Adrenal gland (tissue), 12 donors: ENCODE results near the gene BPGM. TPM values are rescaled to one million over a fixed set of nuclear protein-coding genes. Genes with fewer than 3 reads are reported as not detected.

Experiments
- DNase-seq, 7 donors: peaks; one replicate each; pipeline ENCODE4 v3.0.0-alpha.2; 2019 to 2020
- H3K27ac ChIP-seq, 5 donors: fragments of 200-600 bp; sonication (generic) in 4 of 5; 1 replicate in 3 of 5; 2 replicates in 2 of 5; pipeline versions ENCODE4 v1.5.1 to v1.8.0; 2016 to 2020; ENCODE audit warnings: mild to moderate bottlenecking in 1 of 5
- H3K27me3 ChIP-seq: fragments of 200-600 bp; 2 replicates; pipeline ENCODE4 v1.8.0; 2021
- H3K36me3 ChIP-seq, 2 donors: fragments of 200-600 bp; replicated peaks in 1 of 2; 1 replicate in 1 of 2; 2 replicates in 1 of 2; pipeline versions ENCODE4 v1.5.1 to v1.8.0; 2018 to 2022
- H3K4me1 ChIP-seq, 2 donors: fragments of 200-600 bp; replicated peaks in 1 of 2; 1 replicate in 1 of 2; 2 replicates in 1 of 2; pipeline versions ENCODE4 v1.5.1 to v1.8.0; 2018 to 2021
- H3K4me3 ChIP-seq, 4 donors: fragments of 200-600 bp; sonication (generic) in 3 of 4; one replicate each; pipeline ENCODE4 v1.5.1; 2016 to 2018
- H3K9me3 ChIP-seq, 3 donors: fragments of 200-600 bp; sonication (generic) in 1 of 3; replicated peaks in 1 of 3; 1 replicate in 2 of 3; 2 replicates in 1 of 3; pipeline versions ENCODE4 v1.5.1 to v1.8.0; 2016 to 2021
- CTCF ChIP-seq, 6 experiments: fragments of 450-650 bp in 4 of 6; fragments of 200-600 bp in 2 of 6; sonication (generic) in 1 of 6; IDR thresholded peaks; 1 replicate in 5 of 6; 2 replicates in 1 of 6; pipeline versions ENCODE4 v1.5.1 to v1.8.0; 2016 to 2021; ENCODE audit warnings: antibody characterized with exemption in 6 of 6, mild to moderate bottlenecking in 2 of 6, moderate library complexity in 1 of 6
- POLR2A ChIP-seq, 2 donors: fragments of 450-650 bp; IDR thresholded peaks; one replicate each; pipeline ENCODE4 v1.6.1; 2017; ENCODE audit warnings: antibody characterized with exemption in 2 of 2, mild to moderate bottlenecking in 2 of 2, moderate library complexity in 1 of 2
- WGBS, 4 donors: extraction: QIAGEN DNeasy Blood & Tissue Kit in 2 of 4; methylation state at CpG; one replicate each; pipeline versions ENCODE4 v1.1.5 to v1.1.7; 2013 to 2017; 5-methylcytosine and 5-hydroxymethylcytosine counted together
- intact Hi-C, 2 donors: fragments of 100-400 bp; cut with DNase I; formaldehyde crosslinking; loops; one replicate each; pipeline versions ENCODE4 v1.14.1 to v1.15.0; 2022 to 2023
- polyA plus RNA-seq, 3 donors: library from polyadenylated mRNA; stranded (reverse); fragments of 200-250 nt in 2 of 3; fragments of 350-450 nt in 1 of 3; fragmentation: Illumina TruSeq in 1 of 3; extraction: RNeasy Lipid Tissue Mini Kit (QIAGEN cat#74804) in 1 of 3; gene quantifications; one replicate each; pipeline ENCODE4 v1.2.3, GENCODE V29; 2013 to 2014
- total RNA-seq, 9 donors: library from RNA; depleted of rRNA in 4 of 9; stranded (reverse); fragments of >200 nt in 4 of 9; fragments of 120-200 nt in 1 of 9; fragmentation: NEBNext Ultra II Directional in 1 of 9; extraction: Animal tissue kit (Norgen Biotek cat#: 25700) in 1 of 9; gene quantifications; one replicate each; pipeline versions ENCODE4 v1.1.0 to v1.2.4, GENCODE V29; 2013 to 2023
- donor health status: healthy with polysubstance abuse.
- donor health status: Bipolar disorder and iron deficiency.
- donor health status: DM: yes; HTN: yes; CAD: no.
- donor health status: DM: no; HTN: no; CAD: no.
- donor health status: DM: no; HTN: no; CAD: no.
- donor health status: DM: yes; HTN: yes; CAD: no.

The BPGM gene
- total and polyA plus RNA-seq, 12 donors, result 12.1 to 34.8 (median 17.9) TPM

GRCh38 chr7:134708692-134709091 is 62.0 kb downstream of the BPGM start:
- no peak for DNase-seq
- peak overlapping the region in 1 of 5 donors; percentile 15 for H3K27ac ChIP-seq
- no peak for TF ChIP-seq POLR2A (IDR thresholded peaks at IDR 0.05)
- H3K9me3 ChIP-seq, result no peaks in the 10 kb centered on the region
- 47 to 62% (median 59%) methylated on average over 2 of the region's 2 CpGs for WGBS, 4 donors
- no peaks in the 10 kb centered on the region for H3K4me1 ChIP-seq
- no peak overlapping the region for H3K4me3 ChIP-seq
- H3K27me3 ChIP-seq, result no peaks in the 10 kb centered on the region
- H3K36me3 ChIP-seq, result no peaks in the 10 kb centered on the region
- intact Hi-C loops, result no loop called here

GRCh38 chr7:134709197-134709596 is 62.5 kb downstream of the BPGM start:
- 85 to 89% (median 88%) methylated on average over 2 of the region's 2 CpGs for WGBS, 4 donors
- H3K27ac ChIP-seq, result no peak overlapping the region
- H3K4me3 ChIP-seq, result no peak overlapping the region

GRCh38 chr7:134710511-134710853 is 63.8 kb downstream of the BPGM start:
- H3K9me3 ChIP-seq, result no peaks in the 10 kb centered on the region
- DNase-seq, result no peak
- no peak for TF ChIP-seq POLR2A (IDR thresholded peaks at IDR 0.05)
- no peak for TF ChIP-seq CTCF (IDR thresholded peaks at IDR 0.05)
- H3K4me3 ChIP-seq, result no peak overlapping the region
- intact Hi-C loops, result no loop called here
- no peaks in the 10 kb centered on the region for H3K27me3 ChIP-seq
- WGBS, 4 donors, result 84 to 91% (median 89%) methylated on average over 4 to 8 of the region's 8 CpGs
- H3K36me3 ChIP-seq, result no peaks in the 10 kb centered on the region
- peak overlapping the region in 1 of 5 donors; percentile 10 for H3K27ac ChIP-seq
- H3K4me1 ChIP-seq, result no peaks in the 10 kb centered on the region

More at GRCh38 chr7:134709197-134709596, 62.5 kb downstream of the BPGM start:
- no peak for DNase-seq
- TF ChIP-seq CTCF (IDR thresholded peaks at IDR 0.05) (no peak), POLR2A (IDR thresholded peaks at IDR 0.05) (no peak)
- Histone ChIP-seq H3K9me3 (no peaks in the 10 kb centered on the region), H3K27me3 (no peaks in the 10 kb centered on the region), H3K4me1 (no peaks in the 10 kb centered on the region), H3K36me3 (no peaks in the 10 kb centered on the region)
- intact Hi-C loops, result no loop called here

- TF ChIP-seq CTCF (IDR thresholded peaks at IDR 0.05) (no peak), POLR2A (IDR thresholded peaks at IDR 0.05) (no peak)
- Histone ChIP-seq H3K36me3 (no peaks in the 10 kb centered on the region), H3K4me1 (peaks cover 0 to 3% of the 10 kb centered on the region in 2 donors), H3K9me3 (no peaks in the 10 kb centered on the region), H3K27me3 (no peaks in the 10 kb centered on the region), H3K27ac (peak overlapping the region in 1 of 5 donors; percentile 10), H3K4me3 (no peak overlapping the region)
- no peak for DNase-seq
- 65 to 80% (median 73%) methylated on average over 9 of the region's 9 CpGs for WGBS, 4 donors
- intact Hi-C loops, result no loop called here
Measured at GRCh38 chr7:134710854-134711624, 64.4 kb downstream of the BPGM start.

GRCh38 chr7:134712196-134712595 is 65.5 kb downstream of the BPGM start:
- no peaks in the 10 kb centered on the region for H3K36me3 ChIP-seq
- 78 to 89% (median 84%) methylated on average over 4 of the region's 4 CpGs for WGBS, 4 donors
- TF ChIP-seq POLR2A (IDR thresholded peaks at IDR 0.05), result no peak
- intact Hi-C loops, result no loop called here
- no peaks in the 10 kb centered on the region for H3K9me3 ChIP-seq
- DNase-seq, result no peak
- no peak overlapping the region for H3K27ac ChIP-seq
- peaks cover 0 to 3% of the 10 kb centered on the region in 2 donors for H3K4me1 ChIP-seq
- H3K27me3 ChIP-seq, result no peaks in the 10 kb centered on the region
- no peak overlapping the region for H3K4me3 ChIP-seq
